OCI-LY1 (cell line): Measurements from ENCODE around the gene LRG1.

ENCODE experiments used
- CTCF ChIP-seq: fragments of 200-600 bp; sonication (generic), shearing (Covaris generic); IDR thresholded peaks from 2 replicates; pipeline ENCODE4 v1.5.1; 2017; ENCODE audit warnings: mild to moderate bottlenecking, antibody characterized with exemption, low read length, moderate library complexity, mixed read lengths
- EZH2 ChIP-seq: fragments of 200-600 bp; sonication (generic), shearing (Covaris generic); IDR thresholded peaks from 2 replicates; pipeline ENCODE4 v1.8.0; 2017; ENCODE audit warnings: borderline replicate concordance, mixed run types, mild to moderate bottlenecking, antibody characterized with exemption, low read length, moderate library complexity, mixed read lengths

GRCh38 chr19:4547303-4548237 is 7.7 kb upstream of the LRG1 start:
- TF ChIP-seq CTCF (peak; percentile 42; the same call in 1 of the 2 replicates), EZH2 (no peak)
